Upper lobe of right lung (tissue), 1 donor: Measurements from ENCODE around the gene PTPDC1. TPM values are rescaled to one million over a fixed set of nuclear protein-coding genes. Genes with fewer than 3 reads are reported as not detected.

Experiments
- ATAC-seq: fragments of 200-7000 bp; cut with Tn5 transposase; one replicate; pipeline ENCODE4 v1.9.1; 2020; ENCODE audit warnings: mild to moderate bottlenecking, moderate library complexity
- DNase-seq: peaks from one replicate; pipeline ENCODE4 v3.0.0-alpha.2; 2020
- H3K27ac ChIP-seq: fragments of 200-600 bp; one replicate; pipeline ENCODE4 v1.8.0; 2022
- H3K27me3 ChIP-seq: fragments of 200-600 bp; one replicate; pipeline ENCODE4 v1.8.0; 2022; ENCODE audit warnings: mild to moderate bottlenecking
- H3K36me3 ChIP-seq: fragments of 200-600 bp; one replicate; pipeline ENCODE4 v1.8.0; 2022
- H3K4me1 ChIP-seq: fragments of 200-600 bp; one replicate; pipeline ENCODE4 v1.8.0; 2022
- H3K4me3 ChIP-seq: fragments of 200-600 bp; one replicate; pipeline ENCODE4 v1.8.0; 2022; ENCODE audit warnings: mild to moderate bottlenecking
- H3K9me3 ChIP-seq: fragments of 200-600 bp; one replicate; pipeline ENCODE4 v1.8.0; 2022
- intact Hi-C: fragments of 100-400 bp; cut with DNase I; formaldehyde crosslinking; loops from one replicate; pipeline ENCODE4 v1.11.0; 2022
- total RNA-seq: library from RNA; stranded (reverse); fragmentation: NEBNext Ultra II Directional; extraction: Animal tissue kit (Norgen Biotek cat#: 25700); gene quantifications from one replicate; pipeline ENCODE4 v1.2.1, GENCODE V29; 2021
- TF ChIP-seq, protein P1 (sequence below): fragments of 200-600 bp; IDR thresholded peaks from one replicate; pipeline ENCODE4 v1.8.0; 2022; ENCODE audit warnings: antibody characterized with exemption
- donor health status: DM: no; HTN: yes; CAD: no; lungs with severe emphysema.

Gene PTPDC1
- total RNA-seq, 1 donor from 2014 or later = 10.0 TPM

DNA sequence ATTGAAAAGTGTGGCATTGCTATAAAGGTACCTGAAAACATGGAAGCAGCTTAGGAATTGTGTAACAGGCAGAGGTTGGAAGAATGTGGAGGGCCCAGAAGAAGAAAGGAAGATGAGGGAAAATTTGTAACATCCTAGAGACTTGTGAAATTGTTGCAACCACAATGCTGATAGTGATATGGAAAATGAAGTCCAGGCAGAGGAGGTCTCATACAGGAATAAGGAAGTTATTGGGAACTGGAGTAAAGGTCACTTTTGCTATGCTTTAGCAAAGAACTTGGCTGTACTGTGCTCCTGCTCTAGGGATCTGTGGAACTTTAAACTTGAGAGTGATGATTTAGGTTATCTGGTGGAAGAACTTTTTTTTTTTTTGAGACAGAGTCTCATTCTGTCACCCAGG lies 43.5 kb downstream of the PTPDC1 start:
- intact Hi-C loops = no loop called here
- Histone ChIP-seq H3K4me1 (no peaks in the 10 kb centered on the region), H3K27ac (no peak overlapping the region), H3K27me3 (no peaks in the 10 kb centered on the region), H3K4me3 (no peak overlapping the region), H3K36me3 (no peaks in the 10 kb centered on the region), H3K9me3 (no peaks in the 10 kb centered on the region)
- TF ChIP-seq, protein P1, sequence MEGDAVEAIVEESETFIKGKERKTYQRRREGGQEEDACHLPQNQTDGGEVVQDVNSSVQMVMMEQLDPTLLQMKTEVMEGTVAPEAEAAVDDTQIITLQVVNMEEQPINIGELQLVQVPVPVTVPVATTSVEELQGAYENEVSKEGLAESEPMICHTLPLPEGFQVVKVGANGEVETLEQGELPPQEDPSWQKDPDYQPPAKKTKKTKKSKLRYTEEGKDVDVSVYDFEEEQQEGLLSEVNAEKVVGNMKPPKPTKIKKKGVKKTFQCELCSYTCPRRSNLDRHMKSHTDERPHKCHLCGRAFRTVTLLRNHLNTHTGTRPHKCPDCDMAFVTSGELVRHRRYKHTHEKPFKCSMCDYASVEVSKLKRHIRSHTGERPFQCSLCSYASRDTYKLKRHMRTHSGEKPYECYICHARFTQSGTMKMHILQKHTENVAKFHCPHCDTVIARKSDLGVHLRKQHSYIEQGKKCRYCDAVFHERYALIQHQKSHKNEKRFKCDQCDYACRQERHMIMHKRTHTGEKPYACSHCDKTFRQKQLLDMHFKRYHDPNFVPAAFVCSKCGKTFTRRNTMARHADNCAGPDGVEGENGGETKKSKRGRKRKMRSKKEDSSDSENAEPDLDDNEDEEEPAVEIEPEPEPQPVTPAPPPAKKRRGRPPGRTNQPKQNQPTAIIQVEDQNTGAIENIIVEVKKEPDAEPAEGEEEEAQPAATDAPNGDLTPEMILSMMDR = no peak
- DNase-seq = no peak
- ATAC-seq = peak; percentile 62

DNA sequence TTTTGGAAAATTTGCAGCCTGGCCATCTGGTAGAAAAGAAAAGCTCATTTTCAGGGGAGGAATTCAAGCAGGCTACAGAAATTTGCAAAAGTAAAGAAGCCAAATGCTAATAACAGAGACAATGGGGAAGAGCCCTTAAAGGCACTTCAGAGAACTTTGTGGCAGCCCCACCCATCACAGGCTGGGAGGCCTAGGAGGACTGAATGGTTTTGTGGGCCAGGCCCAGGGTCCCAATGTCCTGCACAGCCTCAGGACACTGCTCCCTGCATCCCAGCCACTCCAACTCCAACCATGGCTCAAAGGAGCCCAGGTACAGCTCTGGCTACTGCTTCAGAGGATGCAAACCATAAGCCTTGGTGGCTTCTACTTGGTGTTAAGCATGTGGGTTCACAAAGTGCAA lies 44.3 kb downstream of the PTPDC1 start:
- ATAC-seq (no peak), DNase-seq (no peak)
- intact Hi-C loops = no loop called here
- Histone ChIP-seq H3K36me3 (no peaks in the 10 kb centered on the region), H3K9me3 (no peaks in the 10 kb centered on the region), H3K27ac (no peak overlapping the region), H3K4me1 (no peaks in the 10 kb centered on the region), H3K27me3 (no peaks in the 10 kb centered on the region), H3K4me3 (no peak overlapping the region)
- TF ChIP-seq, protein P1 = no peak

DNA sequence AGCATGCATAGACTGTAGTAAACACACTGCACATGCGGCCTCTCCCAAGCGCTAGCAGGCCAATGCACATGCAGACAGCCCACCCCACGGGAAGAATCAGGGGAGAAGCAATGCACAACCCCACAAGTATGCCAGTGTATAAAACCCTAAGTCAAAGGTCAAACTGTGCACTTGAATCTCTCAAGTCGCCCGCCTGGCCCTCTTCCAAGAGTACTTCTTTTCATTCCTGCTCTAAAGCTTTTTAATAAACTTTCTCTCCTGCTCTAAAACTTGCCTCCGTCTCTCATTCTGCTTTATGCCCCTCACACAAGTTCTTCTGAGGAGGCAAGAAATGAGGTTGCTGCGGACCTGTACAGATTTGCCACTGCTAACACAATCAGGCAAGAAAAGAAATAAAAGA lies 50.4 kb downstream of the PTPDC1 start:
- Histone ChIP-seq H3K4me3 (no peak overlapping the region), H3K36me3 (no peaks in the 10 kb centered on the region), H3K4me1 (peaks cover 36% of the 10 kb centered on the region), H3K9me3 (no peaks in the 10 kb centered on the region), H3K27me3 (no peaks in the 10 kb centered on the region), H3K27ac (peak overlapping the region; percentile 73)
- no peak for DNase-seq
- TF ChIP-seq, protein P1 = no peak
- no peak for ATAC-seq
- intact Hi-C loops = no loop called here

DNA sequence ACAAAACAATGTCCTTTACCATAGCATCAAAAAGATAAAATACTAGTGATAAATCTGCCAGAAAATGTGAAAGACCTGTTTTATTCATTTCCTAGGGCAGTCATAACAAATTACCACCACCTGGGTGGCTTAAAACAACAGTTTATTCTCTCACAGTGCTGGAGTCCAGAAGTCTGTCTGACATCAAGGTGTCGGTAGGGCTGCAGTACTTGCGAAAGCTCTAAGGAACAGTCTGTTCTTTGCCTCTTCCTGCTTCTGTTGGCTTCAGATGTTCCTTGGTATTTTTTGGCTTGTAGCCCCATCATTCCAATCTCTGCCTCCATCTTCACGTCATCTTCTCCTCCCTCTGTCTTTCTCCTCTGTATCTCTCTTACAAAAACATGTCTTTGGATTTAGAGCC lies 51.0 kb downstream of the PTPDC1 start:
- Histone ChIP-seq H3K4me1 (peaks cover 36% of the 10 kb centered on the region), H3K36me3 (no peaks in the 10 kb centered on the region), H3K9me3 (no peaks in the 10 kb centered on the region), H3K27me3 (no peaks in the 10 kb centered on the region), H3K4me3 (no peak overlapping the region), H3K27ac (peak overlapping the region; percentile 73)
- ATAC-seq = peak; percentile 89
- intact Hi-C loops = no loop called here
- no peak for DNase-seq
- TF ChIP-seq, protein P1 = no peak

DNA sequence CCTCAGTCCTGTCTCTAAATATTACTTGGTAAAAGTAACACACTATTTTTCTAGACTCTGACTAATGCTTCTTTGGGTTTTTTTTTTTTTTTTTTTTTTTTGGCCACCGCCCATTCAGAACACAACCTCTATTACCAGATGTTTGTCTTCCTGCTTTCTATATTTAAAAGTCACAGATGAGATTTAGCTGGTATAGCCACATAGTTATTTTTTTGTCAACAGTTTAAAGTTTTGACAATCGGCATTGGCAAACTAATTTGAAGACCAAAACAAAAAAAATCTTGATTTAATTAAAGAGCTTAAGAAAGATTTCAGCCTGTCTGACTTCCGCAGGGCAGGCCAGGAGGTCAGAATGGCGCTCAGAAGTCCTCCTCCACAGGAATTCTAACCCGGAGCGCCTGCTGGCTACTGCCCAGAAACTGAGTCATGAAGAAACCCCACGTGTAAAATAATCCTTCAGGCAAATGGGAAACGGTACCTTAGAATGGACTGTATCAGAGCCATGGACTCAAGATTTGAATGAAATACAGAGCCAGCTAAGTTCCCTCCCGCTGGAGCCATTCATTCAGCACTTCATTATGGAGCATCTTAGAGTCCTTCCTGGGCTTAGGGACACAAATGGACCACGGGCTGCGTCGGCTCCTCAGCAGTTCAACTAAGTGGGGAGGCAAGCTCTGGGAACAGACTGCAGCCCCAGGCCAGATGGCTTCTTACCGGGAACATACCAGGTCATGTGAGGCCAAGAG lies 55.6 kb downstream of the PTPDC1 start:
- intact Hi-C loops = no loop called here
- Histone ChIP-seq H3K27ac (peak overlapping the region; percentile 80), H3K4me1 (peaks cover 47% of the 10 kb centered on the region), H3K9me3 (no peaks in the 10 kb centered on the region), H3K4me3 (no peak overlapping the region), H3K36me3 (no peaks in the 10 kb centered on the region), H3K27me3 (no peaks in the 10 kb centered on the region)
- ATAC-seq = peak; percentile 63
- peak; percentile 80 for DNase-seq
- TF ChIP-seq, protein P1 = no peak

DNA sequence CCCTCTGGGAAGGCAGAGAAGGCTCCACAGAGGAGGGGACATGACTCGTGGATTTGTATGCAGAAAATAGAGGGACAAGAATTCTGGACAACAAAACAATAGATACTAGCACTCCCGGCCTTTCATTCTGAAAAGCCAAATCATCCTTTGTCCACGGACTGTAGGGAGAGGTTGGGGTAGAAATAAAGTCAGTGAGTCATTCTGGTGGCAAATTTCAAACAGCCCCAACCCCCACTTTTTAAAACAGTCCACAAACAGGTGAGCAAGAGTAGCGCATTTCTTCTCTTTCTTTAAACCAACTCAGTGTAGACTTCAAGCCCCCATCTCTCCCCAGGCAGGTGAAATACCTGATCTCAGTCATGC lies 56.1 kb downstream of the PTPDC1 start:
- TF ChIP-seq, protein P1 = no peak
- DNase-seq = no peak
- Histone ChIP-seq H3K4me3 (no peak overlapping the region), H3K9me3 (no peaks in the 10 kb centered on the region), H3K36me3 (no peaks in the 10 kb centered on the region), H3K27ac (peak overlapping the region; percentile 80), H3K27me3 (no peaks in the 10 kb centered on the region), H3K4me1 (peaks cover 47% of the 10 kb centered on the region)
- no peak for ATAC-seq
- intact Hi-C loops = no loop called here
